AG10803 (cell line): Measurements from ENCODE around the gene PGAP1.

Experiments
- DNase-seq: peaks from one replicate; pipeline ENCODE4 v3.0.0; 2010; ENCODE audit warnings: low read depth
- H3K4me3 ChIP-seq: 2 replicates; pipeline ENCODE4 v1.5.1; 2011; ENCODE audit warnings: mild to moderate bottlenecking, low read length, control low read depth
- CTCF ChIP-seq: conservative IDR thresholded peaks from 2 replicates; pipeline ENCODE4 v1.5.1; 2011; ENCODE audit warnings: mild to moderate bottlenecking, low read length, control low read depth, inconsistent platforms

Gene PGAP1

DNA sequence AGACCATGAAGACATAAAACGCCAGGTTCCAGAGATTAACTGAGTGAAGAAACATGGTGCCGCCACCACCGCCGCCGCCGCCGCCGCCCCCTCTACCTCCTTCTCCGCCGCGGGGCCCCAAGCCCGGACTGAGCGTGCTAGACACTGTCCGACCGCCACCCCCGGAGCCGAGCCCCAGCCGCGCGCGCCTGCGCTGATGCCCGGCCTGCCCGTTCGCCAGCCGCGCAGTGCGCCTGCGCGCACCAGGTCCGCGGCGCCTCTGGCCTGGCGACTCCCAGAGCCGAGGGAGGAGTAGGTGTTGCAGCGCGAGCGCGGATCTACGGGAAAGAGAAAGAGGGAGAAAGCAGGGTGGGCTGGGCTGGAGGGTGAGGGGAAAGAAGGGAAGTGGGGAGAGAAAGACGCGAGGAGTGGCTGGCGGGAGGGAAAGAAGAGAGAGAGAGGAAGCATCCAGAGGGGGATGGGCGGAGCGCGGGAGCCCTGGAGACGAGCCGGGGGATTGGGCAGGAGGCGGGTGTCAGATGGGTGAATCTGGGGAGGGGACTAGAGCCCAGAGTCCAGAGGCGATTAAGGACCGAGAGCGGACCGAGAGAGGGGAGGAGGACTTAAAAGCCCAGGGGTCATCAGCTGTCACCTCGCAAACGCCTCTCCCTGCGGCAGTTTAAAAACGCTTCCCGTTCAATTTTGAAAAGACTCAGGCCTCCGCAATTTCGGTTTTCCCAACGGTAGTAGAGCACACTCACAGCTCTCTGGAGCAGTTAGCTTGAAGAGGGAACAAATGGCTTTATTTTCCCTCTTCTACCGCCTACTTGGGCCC, at the start of gene PGAP1:
PGAP1 (minus strand) TSS at position 146 of the 814 bp plus-strand sequence; CDS start at position 55, 91 bp downstream.
- peak within 1 kb of the TSS; percentile 89 for H3K4me3 ChIP-seq
- peak; percentile 82 for DNase-seq
- TF ChIP-seq CTCF = 0 out of 2 replicates have a peak, but pooled peaks have one; percentile 0

DNA sequence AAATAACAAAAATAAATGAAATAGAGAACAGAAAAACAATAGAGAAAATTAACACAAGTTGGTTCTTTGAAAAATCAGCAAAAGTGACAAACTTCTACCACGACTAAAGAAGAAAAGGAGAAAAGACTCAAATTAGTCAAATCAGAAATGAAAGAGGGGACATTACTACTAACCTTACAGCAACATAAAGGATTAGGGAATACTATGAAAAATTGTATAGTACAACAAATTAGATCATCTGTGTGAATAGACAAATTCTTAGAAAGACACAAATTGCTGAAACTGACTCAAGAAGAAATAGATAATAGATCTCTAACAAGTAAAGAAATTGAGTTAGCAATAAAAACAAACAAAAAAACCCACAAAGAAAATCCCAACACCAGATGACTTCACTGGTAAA, 48.5 kb upstream of the PGAP1 start:
- no peak for TF ChIP-seq CTCF
- DNase-seq = no peak
- no peak overlapping the region for H3K4me3 ChIP-seq

DNA sequence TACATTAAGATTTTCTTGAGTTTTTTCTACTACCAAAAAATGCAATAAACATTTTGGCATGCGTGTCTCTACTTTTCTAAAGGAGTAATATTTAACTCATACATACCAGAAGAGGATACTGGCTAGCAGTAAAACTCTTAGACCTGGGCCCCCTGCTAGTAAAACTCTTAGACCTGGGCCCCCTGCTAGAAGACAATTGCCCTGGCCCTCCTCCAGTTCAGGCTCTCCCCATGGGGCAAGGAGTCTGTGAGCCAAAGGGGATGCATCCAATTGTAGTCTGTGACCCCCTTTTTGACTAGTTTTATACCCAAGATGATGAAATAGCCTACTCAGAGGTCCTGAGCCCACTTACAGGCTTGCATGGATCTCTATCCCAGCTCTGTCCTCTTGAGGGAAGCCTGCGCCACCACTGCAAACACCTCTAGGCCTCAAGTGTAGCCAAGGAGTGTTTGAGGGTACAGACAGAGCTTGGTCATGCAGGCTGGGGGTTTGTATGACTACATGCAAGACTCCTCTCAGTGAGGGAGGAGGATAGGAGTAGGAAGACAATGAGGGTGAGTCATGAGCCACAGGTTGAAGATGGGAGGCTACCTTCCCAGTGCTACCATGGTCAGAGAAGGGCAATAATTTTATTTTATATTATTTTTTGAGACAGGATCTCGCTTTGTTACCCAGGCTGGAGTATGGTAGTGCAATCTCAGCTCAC, 45.2 kb upstream of the PGAP1 start:
- H3K4me3 ChIP-seq = no peak overlapping the region
- no peak for DNase-seq
- no peak for TF ChIP-seq CTCF

DNA sequence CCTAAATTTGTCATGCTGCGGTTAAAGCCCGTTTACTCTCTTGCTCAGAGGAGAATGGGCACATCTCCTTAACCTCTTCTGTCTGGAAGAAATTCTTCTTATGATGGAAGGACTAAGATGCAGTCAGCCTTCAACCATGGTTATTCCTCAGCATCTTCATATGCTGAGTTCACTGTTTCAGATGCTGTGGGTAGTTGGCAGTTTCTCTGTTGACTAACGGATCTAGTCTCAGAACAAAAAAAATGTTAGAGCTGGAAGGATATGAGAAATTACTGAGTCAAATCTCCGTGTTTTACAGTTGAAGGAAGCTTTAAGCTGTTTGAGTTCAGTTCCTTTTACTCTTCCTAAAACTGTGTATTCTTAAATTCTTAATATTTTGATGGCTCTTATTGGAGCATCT, 43.6 kb upstream of the PGAP1 start:
- peak; percentile 17 for DNase-seq
- H3K4me3 ChIP-seq = no peak overlapping the region
- TF ChIP-seq CTCF = no peak

DNA sequence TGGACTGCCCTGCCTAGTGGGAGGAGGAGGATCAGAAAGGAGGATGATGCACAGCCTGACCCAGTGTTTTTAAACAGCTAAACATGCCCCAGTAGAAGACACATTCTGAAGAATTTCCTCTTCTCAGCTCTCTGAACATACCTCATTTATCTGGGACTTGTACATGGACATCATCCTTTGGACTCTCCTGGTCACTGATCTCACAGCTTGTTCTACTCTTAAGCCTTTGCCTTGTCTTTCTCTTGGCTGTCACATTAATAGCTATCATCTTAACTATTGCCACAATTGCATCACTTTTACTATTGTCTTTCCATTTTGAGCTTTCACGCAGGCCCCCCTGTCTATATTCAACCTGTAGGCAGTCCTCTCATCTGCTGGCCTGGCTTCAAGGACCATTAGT, 42.0 kb upstream of the PGAP1 start:
- H3K4me3 ChIP-seq = no peak overlapping the region
- no peak for TF ChIP-seq CTCF
- DNase-seq = no peak

- no peak overlapping the region for H3K4me3 ChIP-seq
- no peak for TF ChIP-seq CTCF
- no peak for DNase-seq
These were observed 41.3 kb upstream of the PGAP1 start for GRCh38 chr2:196967775-196968174.

DNA sequence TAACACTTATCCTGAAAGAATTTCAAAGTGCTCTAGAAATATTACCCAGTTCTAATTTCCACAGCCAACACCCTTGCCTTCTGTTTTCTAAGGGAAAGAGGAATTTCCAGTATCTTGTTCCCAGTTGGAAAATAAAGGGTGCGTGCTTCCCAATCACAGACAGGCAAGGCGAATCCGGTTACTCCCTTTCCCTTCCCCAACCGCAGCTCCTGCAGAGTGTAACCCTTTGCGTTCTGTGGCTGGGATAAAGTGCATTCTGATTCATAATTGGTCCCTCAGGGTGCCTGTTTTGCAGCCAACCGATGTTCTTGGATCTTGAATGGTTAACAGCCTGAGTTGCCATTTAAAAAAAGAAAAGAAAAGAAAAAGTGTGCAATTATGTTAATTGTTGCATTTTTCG, 40.6 kb upstream of the PGAP1 start:
- peak overlapping the region; percentile 38 for H3K4me3 ChIP-seq
- DNase-seq = peak; percentile 36
- no peak for TF ChIP-seq CTCF
